Measurements from ENCODE around the gene PREX1.
"Not testable (repeated sequence)": the region's sequence is repeated elsewhere in the genome, so short reads cannot be mapped to it uniquely, and the experiment has no call there.

PREX1 gene

DNA sequence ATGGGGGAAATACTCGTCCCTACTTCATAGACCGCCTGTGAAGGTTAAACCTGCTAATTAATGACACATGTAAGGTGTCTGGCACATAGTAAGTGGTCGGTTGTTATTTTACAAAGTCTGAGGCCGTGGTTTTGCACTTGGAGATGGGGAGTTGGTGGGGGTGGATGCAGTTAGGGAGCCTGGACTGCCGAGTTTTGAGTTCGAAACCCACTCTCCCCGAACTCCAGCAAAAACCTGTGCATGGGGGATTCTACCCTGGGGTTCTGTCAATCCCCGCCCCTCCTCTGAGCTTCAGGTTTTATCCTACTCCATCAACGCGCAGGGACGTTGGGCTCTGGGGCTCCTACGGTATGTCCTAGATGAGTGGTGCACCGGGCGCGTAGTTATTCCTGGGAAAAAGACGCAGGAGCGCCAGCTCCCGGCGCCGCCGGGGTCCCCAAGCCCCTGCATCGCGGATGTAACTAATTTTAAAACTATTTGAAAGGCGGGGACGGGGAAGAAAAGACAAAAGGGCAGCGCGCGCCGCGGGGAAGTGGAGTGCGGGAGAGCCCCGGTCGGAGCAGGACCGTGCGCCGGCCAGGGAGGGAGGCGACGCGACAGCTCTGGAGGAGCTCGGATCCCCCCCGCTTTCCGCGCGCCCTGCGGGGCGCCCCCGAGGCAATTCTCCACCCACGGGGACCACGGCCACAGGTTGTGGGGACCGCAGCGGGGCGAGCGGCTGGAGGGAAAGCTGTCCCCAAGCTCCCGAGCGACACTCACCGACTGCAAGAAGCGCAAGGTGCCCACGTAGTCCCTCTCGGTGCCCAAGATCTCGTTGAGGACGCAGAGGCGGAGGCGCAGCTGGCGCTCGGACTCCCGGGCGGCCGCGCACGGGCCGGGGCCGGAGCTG, 672 bp downstream of the PREX1 start:
- DNase-seq (ENCODE audit: low read depth, low spot score), result peak; percentile 67

DNA sequence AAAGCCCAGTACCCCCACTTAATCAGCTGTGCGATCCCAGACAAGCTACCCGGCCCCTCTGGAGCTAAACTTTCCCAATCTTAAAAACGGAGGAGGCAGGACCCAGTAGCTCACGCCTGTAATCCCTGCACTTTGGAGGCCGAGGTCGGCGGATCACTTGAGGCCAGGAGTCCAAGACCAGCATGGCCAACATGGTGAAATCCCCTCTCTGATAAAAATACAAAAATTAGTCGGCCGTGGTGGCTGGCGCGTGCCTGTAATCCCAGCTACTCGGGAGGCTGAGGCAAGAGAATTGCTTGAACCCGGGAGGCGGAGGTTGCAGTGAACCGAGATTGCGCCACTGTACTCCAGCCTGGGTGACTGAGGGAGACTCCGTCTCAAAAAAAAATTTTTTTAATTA, 1.3 kb downstream of the PREX1 start:
- not testable (repeated sequence) for DNase-seq (ENCODE audit: low read depth, low spot score)

- peak; percentile 69 for DNase-seq (ENCODE audit: low read depth, low spot score)
Measured at GRCh38 chr20:48826069-48826468, 1.7 kb downstream of the PREX1 start.

- DNase-seq (ENCODE audit: low read depth, low spot score), result no peak
Measured at GRCh38 chr20:48825566-48825920, 2.3 kb downstream of the PREX1 start.

DNA sequence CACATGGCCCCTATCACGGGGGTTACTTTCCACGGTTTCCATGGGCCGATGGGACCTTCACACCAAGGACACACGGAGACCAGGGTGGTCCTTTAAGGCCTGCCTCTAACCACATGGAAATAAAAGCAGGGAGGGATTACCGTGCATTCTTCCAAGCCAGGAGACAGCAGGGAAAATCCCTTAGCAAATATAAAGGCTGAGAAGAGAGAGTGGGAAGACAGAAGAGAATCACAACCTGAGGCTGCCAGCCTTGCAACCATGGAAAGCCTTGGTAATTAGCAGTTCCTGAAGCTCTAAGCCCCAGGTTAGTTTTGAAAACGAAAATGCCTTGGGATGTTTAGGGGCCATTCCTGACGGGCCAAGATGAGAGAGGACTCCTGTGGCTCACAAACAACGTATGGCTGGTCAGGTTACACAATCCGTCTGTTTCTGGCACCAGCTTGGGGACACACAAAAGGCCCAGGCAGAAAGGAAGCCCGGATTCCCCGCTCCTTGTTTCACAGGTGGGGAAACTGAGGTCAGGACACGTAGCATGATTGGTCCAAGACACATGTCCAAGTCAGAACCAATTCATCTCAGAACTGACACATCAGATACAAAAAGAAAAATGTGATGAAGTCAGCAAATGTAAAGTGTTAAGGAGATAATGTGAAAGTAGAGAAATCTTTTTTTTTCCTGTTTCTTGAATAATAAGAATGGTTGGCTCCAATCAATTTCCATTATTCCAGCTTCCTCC, 2.8 kb downstream of the PREX1 start:
- DNase-seq (ENCODE audit: low read depth, low spot score), result peak; percentile 54

DNA sequence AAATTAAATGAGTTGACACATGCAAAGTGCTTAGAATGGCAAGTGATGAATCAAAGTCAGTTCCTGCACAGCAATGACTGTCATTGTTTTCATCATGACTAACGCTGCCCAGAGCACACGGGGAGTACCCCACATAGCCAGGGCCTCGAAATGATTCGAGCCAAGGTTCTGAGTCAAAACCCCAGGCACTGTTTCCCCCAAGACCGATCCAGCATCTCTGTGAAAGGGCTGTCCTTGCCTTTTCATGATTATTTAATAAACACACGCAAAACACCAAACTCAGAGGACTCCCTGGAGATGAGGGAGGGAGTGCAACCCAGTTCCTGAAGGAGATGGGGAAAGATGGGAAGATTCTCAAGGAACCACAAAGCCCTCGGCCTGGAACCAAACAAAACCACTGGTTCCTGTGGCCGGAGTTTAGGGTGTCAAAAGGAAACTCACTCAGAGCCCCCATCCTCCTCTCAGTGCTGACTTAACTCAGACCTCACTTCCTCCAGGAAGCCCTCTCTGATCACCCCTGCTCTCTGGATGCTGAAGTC, 3.8 kb downstream of the PREX1 start:
- DNase-seq (ENCODE audit: low read depth, low spot score), result no peak

DNA sequence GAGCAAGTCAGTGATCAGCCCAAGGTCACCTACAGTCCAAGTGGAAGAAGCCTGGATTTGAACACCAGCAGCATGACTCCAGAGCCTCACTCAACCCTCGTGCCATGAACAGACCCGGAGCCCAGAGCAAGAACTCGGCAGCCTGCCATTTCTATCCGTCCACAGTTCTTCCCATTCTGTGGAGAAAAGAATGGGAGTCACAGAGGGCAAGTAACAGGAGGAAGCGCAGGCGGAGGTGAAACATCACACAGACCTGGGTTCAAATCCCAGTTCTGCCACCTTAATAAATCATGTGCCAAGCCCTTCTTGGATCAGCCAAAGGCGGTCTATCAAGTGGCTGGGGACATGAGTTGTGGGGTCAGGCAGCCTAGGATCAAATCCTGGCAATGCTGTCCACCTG, 4.3 kb downstream of the PREX1 start:
- DNase-seq (ENCODE audit: low read depth, low spot score), result no peak

DNA sequence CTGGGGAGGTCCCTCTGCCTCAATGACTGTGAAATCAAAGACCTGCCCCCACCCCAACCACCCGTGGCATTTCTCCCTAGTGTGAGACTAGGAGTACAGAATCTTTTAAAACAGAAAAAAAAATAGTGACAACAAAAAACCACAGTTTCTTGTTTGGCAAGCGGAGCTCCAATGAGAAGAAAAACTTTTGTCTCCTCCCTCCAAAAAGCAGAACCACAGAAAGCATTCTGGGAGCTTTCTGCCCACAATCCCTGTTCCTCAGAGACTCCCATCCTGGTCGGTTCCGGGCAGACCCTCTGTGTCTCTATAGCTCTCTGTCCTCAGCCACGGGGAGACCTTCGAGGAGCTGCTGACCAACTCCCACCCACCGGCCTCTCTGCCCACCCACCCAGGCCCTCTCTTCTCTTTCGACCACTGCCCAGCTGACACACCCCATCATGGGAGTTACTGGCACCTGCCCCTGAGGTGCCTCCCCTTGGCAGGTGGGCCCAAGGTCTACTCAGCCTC, 4.9 kb downstream of the PREX1 start:
- no peak for DNase-seq (ENCODE audit: low read depth, low spot score)

GRCh38 chr20:48822178-48822577, 5.6 kb downstream of the PREX1 start:
- no peak for DNase-seq (ENCODE audit: low read depth, low spot score)

DNA sequence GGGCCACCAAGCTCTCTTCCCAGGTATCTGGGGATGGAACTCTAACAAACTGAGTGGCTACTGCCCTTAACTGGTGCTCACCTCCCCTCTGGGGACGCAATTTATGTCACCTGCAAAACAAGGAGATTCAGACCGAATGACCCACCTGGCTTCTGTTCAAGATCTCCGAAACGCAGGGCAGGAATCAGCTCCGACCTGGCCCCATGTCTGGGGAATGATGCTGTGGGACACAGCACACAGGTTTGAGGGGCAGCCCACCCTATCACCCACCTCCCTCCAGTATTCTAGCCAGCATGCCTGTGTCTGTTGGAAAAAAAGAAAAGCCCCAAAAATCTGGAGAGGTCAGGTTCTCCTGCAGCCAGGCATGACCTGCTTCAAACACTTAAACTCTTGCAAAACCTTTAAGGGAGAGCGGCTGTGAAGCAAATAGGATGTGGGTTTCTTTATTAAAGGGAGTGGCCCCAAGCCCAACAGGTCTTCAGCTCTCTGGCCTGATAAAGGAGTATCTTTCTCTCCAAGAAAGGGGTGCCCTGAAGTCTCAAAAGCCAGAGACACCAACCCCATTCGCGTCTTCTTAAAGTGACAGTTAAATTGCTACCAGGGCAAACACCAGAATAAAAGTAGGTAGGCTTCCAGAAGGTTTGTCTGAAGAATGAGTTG, 6.4 kb downstream of the PREX1 start:
- no peak for DNase-seq (ENCODE audit: low read depth, low spot score)

- DNase-seq (ENCODE audit: low read depth, low spot score), result no peak
Measured at GRCh38 chr20:48820649-48820973, 7.2 kb downstream of the PREX1 start.

DNA sequence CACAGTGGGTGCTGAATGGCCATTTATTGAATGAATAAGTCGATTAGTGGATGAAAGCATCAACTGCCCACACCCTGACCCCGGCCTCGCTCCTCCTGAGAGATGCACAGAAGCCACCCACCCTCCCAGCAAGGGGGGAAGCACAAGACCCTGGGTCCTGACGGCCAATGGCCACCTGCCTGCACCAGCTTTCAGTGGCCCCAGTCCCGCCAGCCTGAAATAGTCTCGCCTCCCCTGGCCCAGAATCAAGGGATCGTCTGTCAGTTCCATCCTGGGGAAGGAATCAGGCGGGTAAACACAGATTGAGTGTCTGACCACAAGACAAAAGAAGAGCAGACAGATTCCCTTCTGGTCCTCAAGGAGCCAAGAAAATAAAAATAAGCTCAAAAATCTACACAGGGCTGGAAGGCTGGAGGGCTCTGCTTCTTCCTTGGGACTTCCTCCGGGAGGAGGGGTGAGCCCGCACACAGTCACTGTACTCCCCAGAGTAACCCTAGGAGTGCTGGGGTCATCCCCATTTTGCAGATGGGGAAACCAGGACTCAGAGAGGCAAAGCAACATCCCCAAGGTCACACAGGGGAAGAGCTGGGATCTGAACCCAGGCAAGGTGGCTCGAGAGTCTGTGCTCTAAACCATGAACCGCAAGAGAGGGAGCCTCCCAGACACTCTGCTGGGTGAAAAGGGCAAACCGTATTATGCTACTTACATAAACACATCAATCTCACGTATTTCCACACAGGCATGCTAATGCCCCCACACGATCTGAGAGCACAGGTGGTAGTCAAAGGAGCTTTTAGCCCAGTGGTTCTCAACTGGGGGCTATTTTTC, 7.8 kb downstream of the PREX1 start:
- no peak for DNase-seq (ENCODE audit: low read depth, low spot score)

- DNase-seq (ENCODE audit: low read depth, low spot score), result no peak
Measured at GRCh38 chr20:48819089-48819488, 8.7 kb downstream of the PREX1 start.

- peak; percentile 71 for DNase-seq (ENCODE audit: low read depth, low spot score)
Measured at GRCh38 chr20:48818481-48818987, 9.3 kb downstream of the PREX1 start.

GRCh38 chr20:48818031-48818370, 9.8 kb downstream of the PREX1 start:
- DNase-seq (ENCODE audit: low read depth, low spot score), result peak; percentile 57

DNA sequence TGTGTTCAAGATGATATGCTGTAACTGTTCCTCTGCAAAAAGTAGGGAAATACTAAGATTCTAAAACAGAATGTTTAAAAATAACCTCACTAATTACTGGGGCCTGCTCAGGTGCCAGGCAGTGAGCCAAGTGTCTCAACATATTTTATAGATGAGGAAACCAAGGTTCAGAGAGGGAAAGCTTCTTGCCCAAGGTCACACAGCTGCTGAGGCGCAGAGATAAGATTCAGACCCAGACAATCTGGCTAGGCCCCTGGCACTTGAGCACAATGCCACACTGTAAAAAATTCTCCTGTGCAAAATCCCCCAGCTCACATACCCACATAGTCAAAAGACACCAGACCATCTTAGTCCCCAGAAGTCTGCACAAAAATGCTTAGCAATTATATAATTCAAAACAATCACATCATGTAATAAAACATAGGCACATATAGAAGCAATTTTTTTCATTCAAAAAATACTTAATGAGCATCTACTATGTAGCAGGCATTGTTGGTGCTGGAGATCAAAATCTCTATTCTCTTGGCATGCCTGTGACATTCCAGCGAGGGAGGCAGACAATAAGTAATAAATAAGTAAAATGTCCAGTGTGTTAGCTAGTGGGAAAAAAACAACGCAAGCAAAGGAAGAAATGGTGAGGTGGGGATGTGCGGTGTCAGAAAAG, 10.3 kb downstream of the PREX1 start:
- DNase-seq (ENCODE audit: low read depth, low spot score), result no peak

GRCh38 chr20:48816282-48817205, 11.3 kb downstream of the PREX1 start:
- no peak for DNase-seq (ENCODE audit: low read depth, low spot score)

- no peak for DNase-seq (ENCODE audit: low read depth, low spot score)
Measured at GRCh38 chr20:48815537-48815936, 12.3 kb downstream of the PREX1 start.

DNA sequence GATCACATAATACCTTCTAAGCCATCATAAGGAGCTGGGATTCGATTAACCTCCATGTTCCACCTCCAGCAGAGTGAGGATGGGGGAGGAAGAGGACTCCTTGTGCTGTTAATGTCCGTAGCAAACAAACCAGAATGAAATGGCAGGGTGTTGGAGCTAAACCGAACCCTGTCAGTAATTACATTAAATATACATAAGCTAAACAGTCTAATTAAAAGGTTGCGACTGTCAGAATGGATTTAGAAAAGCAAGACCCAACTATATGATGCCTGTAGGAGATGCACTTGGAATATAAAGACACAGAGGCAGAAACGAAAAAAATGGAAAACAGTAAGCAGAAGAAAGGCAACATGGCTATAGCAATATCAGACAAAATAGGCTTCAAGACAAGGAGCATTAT, 13.2 kb downstream of the PREX1 start:
- no peak for DNase-seq (ENCODE audit: low read depth, low spot score)

All from ELF-1 (cell line).